ENCODE measurements around the gene INPP5F.

DNA sequence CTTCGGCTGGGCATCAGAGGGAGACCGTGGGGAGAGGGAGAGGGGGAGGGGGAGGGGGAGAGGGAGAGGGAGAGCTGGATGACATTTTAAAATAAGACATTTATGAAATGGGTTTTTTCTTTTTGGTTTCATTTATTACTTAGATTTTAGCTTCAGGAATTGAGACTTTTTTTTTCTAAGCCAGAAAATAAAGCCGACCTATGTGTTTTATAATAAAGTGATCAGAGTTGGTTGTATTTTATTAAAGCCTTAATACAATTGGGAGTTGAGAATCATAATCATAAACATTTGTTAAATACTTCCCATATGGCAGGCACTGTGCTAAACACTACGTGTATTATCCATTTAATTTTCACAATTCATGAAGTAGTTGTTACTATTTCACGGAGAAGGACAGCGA, 70.2 kb downstream of the INPP5F start:
- no peak for TF ChIP-seq POLR2AphosphoS5 (IDR thresholded peaks at IDR 0.05)
- TF ChIP-seq, protein P1, sequence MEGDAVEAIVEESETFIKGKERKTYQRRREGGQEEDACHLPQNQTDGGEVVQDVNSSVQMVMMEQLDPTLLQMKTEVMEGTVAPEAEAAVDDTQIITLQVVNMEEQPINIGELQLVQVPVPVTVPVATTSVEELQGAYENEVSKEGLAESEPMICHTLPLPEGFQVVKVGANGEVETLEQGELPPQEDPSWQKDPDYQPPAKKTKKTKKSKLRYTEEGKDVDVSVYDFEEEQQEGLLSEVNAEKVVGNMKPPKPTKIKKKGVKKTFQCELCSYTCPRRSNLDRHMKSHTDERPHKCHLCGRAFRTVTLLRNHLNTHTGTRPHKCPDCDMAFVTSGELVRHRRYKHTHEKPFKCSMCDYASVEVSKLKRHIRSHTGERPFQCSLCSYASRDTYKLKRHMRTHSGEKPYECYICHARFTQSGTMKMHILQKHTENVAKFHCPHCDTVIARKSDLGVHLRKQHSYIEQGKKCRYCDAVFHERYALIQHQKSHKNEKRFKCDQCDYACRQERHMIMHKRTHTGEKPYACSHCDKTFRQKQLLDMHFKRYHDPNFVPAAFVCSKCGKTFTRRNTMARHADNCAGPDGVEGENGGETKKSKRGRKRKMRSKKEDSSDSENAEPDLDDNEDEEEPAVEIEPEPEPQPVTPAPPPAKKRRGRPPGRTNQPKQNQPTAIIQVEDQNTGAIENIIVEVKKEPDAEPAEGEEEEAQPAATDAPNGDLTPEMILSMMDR (IDR thresholded peaks at IDR 0.05), result no peak
- TF ChIP-seq POLR2A (IDR thresholded peaks at IDR 0.05), result no peak
- TF ChIP-seq EP300 (IDR thresholded peaks at IDR 0.05), result no peak

Measured in upper lobe of left lung (tissue), 4 donors.